ENCODE results near the gene ZNF3.

DNA sequence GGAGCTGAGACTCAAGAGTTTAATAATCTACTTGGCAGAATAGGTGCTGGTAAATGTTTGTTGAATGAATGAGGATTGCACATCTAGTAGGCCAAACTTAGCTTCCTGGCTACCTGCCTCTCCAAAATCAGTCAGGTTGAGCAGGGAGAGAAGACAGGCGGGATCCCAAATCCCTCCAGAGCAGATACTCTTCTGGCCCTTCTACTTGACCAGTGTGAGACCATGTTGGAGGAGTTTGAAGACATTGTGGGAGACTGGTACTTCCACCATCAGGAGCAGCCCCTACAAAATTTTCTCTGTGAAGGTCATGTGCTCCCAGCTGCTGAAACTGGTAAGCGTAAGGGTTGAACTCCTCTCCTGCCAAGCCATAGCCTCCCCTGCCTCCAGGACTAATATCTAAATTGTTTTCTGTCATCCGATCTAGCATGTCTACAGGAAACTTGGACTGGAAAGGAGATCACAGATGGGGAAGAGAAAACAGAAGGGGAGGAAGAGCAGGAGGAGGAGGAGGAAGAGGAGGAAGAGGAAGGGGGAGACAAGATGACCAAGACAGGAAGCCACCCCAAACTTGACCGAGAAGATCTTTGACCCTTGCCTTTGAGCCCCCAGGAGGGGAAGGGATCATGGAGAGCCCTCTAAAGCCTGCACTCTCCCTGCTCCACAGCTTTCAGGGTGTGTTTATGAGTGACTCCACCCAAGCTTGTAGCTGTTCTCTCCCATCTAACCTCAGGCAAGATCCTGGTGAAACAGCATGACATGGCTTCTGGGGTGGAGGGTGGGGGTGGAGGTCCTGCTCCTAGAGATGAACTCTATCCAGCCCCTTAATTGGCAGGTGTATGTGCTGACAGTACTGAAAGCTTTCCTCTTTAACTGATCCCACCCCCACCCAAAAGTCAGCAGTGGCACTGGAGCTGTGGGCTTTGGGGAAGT, 43.0 kb upstream of the ZNF3 start:
- TF ChIP-seq CTCF (IDR thresholded peaks at IDR 0.05) (no peak), POLR2AphosphoS5 (IDR thresholded peaks at IDR 0.05) (no peak), POLR2A (IDR thresholded peaks at IDR 0.05) (no peak)

Data from prostate gland (tissue), 2 donors.